SK-N-SH (cell line): ENCODE measurements around the gene RBM38. TPM values are rescaled to one million over a fixed set of nuclear protein-coding genes. Genes with fewer than 3 reads are reported as not detected.

Source experiments
- CTCF ChIA-PET: fragments of 300-600, 350-600 bp; formaldehyde crosslinking; extraction: SDS; loops from one replicate; lab custom pipeline; 2021; lab: Yijun Ruan, JAX
- POLR2A ChIA-PET: fragments of 350-600 bp; sonication (Branson Sonifier 250); formaldehyde crosslinking; extraction: SDS; loops from one replicate; lab custom pipeline; 2020; ENCODE audit warnings: antibody characterized with exemption, inconsistent platforms; lab: Yijun Ruan, JAX
- DNase-seq: peaks from one replicate; pipeline ENCODE4 v3.0.0; 2012
- H2AFZ ChIP-seq: fragments of 200-600 bp; sonication (generic); 2 replicates; pipeline ENCODE4 v1.8.1; 2016; ENCODE audit warnings: antibody characterized with exemption, mild to moderate bottlenecking, low read depth
- H3F3A ChIP-seq: fragments of 200-600 bp; sonication (generic); replicated peaks from 2 replicates; pipeline ENCODE3; 2016; ENCODE audit warnings: antibody characterized with exemption, mild to moderate bottlenecking; ENCODE audit not compliant: insufficient read depth
- H3K27ac ChIP-seq, 2 experiments: fragments of 200-500 bp in 1 of 2; fragments of 200-600 bp in 1 of 2; sonication (Bioruptor generic) in 1 of 2; sonication (generic), shearing (Covaris generic) in 1 of 2; 2 replicates each; pipeline versions ENCODE4 v1.5.1 to v1.6.1; 2014 to 2016; ENCODE audit warnings: low read depth in 2 of 2, inconsistent platforms in 1 of 2, low read length in 1 of 2, mild to moderate bottlenecking in 1 of 2, mixed read lengths in 1 of 2
- H3K27me3 ChIP-seq: fragments of 200-600 bp; sonication (generic), shearing (Covaris generic); 2 replicates; pipeline ENCODE4 v1.6.1; 2016; ENCODE audit warnings: mixed run types; ENCODE audit not compliant: insufficient read depth
- H3K36me3 ChIP-seq, 2 experiments: fragments of 200-500 bp in 1 of 2; fragments of 200-600 bp in 1 of 2; sonication (Bioruptor generic) in 1 of 2; sonication (generic) in 1 of 2; replicated peaks in 1 of 2; 2 replicates each; pipeline versions ENCODE3 to v1.5.1; 2014 to 2016; ENCODE audit warnings: low read length in 1 of 2, mild to moderate bottlenecking in 1 of 2; ENCODE audit not compliant: insufficient read depth in 2 of 2, control insufficient read depth in 1 of 2
- H3K4me1 ChIP-seq, 2 experiments: fragments of 200-500 bp in 1 of 2; fragments of 200-600 bp in 1 of 2; sonication (Bioruptor generic) in 1 of 2; sonication (generic), shearing (Covaris generic) in 1 of 2; 2 replicates each; pipeline versions ENCODE4 v1.5.1 to v1.6.1; 2014 to 2016; ENCODE audit warnings: low read depth in 1 of 2, low read length in 1 of 2, mixed run types in 1 of 2; ENCODE audit not compliant: insufficient read depth in 2 of 2, control insufficient read depth in 1 of 2
- H3K4me2 ChIP-seq: fragments of 200-600 bp; sonication (generic), shearing (Covaris generic); 2 replicates; pipeline ENCODE4 v1.6.1; 2017; ENCODE audit warnings: mixed run types
- H3K4me3 ChIP-seq, 2 experiments: fragments of 200-500 bp in 1 of 2; fragments of 200-600 bp in 1 of 2; sonication (Bioruptor generic) in 1 of 2; sonication (generic), shearing (Covaris generic) in 1 of 2; 2 replicates each; pipeline versions ENCODE4 v1.5.1 to v1.8.1; 2014 to 2016; ENCODE audit warnings: low read depth in 2 of 2, inconsistent platforms in 1 of 2, low read length in 1 of 2, mild to moderate bottlenecking in 1 of 2, mixed read lengths in 1 of 2, moderate library complexity in 1 of 2
- H3K79me2 ChIP-seq: fragments of 200-600 bp; sonication (generic); 2 replicates; pipeline ENCODE4 v1.8.1; 2017; ENCODE audit warnings: mild to moderate bottlenecking; ENCODE audit not compliant: insufficient read depth
- H3K9ac ChIP-seq: fragments of 200-600 bp; sonication (generic); 2 replicates; pipeline ENCODE4 v1.6.1; 2017; ENCODE audit warnings: mixed run types
- H3K9me2 ChIP-seq: fragments of 200-600 bp; sonication (generic); 2 replicates; pipeline ENCODE4 v1.6.1; 2017; ENCODE audit warnings: mixed run types
- H3K9me3 ChIP-seq: fragments of 200-600 bp; sonication (generic); 2 replicates; pipeline ENCODE4 v1.6.1; 2017; ENCODE audit warnings: mixed run types, mild to moderate bottlenecking, moderate library complexity
- H4K20me1 ChIP-seq: fragments of 200-600 bp; sonication (generic); 2 replicates; pipeline ENCODE4 v1.6.1; 2017; ENCODE audit warnings: mild to moderate bottlenecking, mixed run types; ENCODE audit not compliant: insufficient read depth
- CTCF ChIP-seq: fragments of 200-600 bp; sonication (generic); IDR thresholded peaks from 2 replicates; pipeline ENCODE4 v1.6.1; 2017; ENCODE audit warnings: antibody characterized with exemption, mild to moderate bottlenecking, moderate library complexity
- ELF1 ChIP-seq: IDR thresholded peaks from 2 replicates; pipeline ENCODE4 v1.4.0; 2012
- FOSL2 ChIP-seq: IDR thresholded peaks from 2 replicates; pipeline ENCODE4 v1.4.0; 2012; ENCODE audit warnings: low read depth, mild to moderate bottlenecking, moderate library complexity, borderline replicate concordance
- FOXJ3 ChIP-seq: sonication (generic); formaldehyde crosslinking; IDR thresholded peaks from 2 replicates; pipeline ENCODE4 v1.5.1; 2020; ENCODE audit warnings: mild to moderate bottlenecking, missing genetic modification reagents
- GABPA ChIP-seq: IDR thresholded peaks from 2 replicates; pipeline ENCODE4 v1.4.0; 2012; ENCODE audit warnings: low read depth, mild to moderate bottlenecking
- IRF3 ChIP-seq: fragments of 150-350 bp; IDR thresholded peaks from 2 replicates; pipeline ENCODE4 v1.6.1; 2016; ENCODE audit warnings: mild to moderate bottlenecking, low read depth, low read length
- MEF2A ChIP-seq: IDR thresholded peaks from 2 replicates; pipeline ENCODE4 v1.4.0; 2012; ENCODE audit warnings: low read depth, borderline replicate concordance
- MXI1 ChIP-seq: IDR thresholded peaks from 2 replicates; pipeline ENCODE4 v1.6.1; 2012; ENCODE audit warnings: mild to moderate bottlenecking, low read depth, low read length, improper control_type of control experiment
- POLR2AphosphoS5 ChIP-seq: IDR thresholded peaks from 2 replicates; pipeline ENCODE4 v1.6.1; 2012; ENCODE audit warnings: low read depth, low read length
- REST ChIP-seq: IDR thresholded peaks from 2 replicates; pipeline ENCODE4 v1.6.1; 2012; ENCODE audit warnings: mild to moderate bottlenecking, low read depth, low read length, moderate library complexity
- TCF12 ChIP-seq: IDR thresholded peaks from 2 replicates; pipeline ENCODE4 v1.4.0; 2012
- TEAD4 ChIP-seq: IDR thresholded peaks from 2 replicates; pipeline ENCODE4 v1.4.0; 2012; ENCODE audit warnings: mild to moderate bottlenecking, borderline replicate concordance; ENCODE audit not compliant: insufficient read depth
- ZBTB33 ChIP-seq: IDR thresholded peaks from 2 replicates; pipeline ENCODE4 v1.4.0; 2012; ENCODE audit warnings: low read depth, borderline replicate concordance
- WGBS: methylation state at CpG from one replicate; pipeline ENCODE4 v1.1.6; 2017; ENCODE audit warnings: low lambda C conversion rate; 5-methylcytosine and 5-hydroxymethylcytosine counted together
- polyA plus RNA-seq, 3 experiments: library from polyadenylated mRNA; depleted of rRNA; stranded (reverse); fragments of >200 nt; gene quantifications; 2 replicates each; pipeline ENCODE4 v1.2.3, GENCODE V29; 2012
- TF ChIP-seq, protein P1 (sequence below): IDR thresholded peaks from 2 replicates; pipeline ENCODE4; 2012
- TF ChIP-seq, protein P2 (sequence below): IDR thresholded peaks from 2 replicates; pipeline ENCODE4 v1.4.0; 2012; ENCODE audit warnings: low read depth

RBM38 gene
- polyA plus RNA-seq, 1 of the 3 experiments (the other 2 are of a cell fraction), result 11.5 TPM

DNA sequence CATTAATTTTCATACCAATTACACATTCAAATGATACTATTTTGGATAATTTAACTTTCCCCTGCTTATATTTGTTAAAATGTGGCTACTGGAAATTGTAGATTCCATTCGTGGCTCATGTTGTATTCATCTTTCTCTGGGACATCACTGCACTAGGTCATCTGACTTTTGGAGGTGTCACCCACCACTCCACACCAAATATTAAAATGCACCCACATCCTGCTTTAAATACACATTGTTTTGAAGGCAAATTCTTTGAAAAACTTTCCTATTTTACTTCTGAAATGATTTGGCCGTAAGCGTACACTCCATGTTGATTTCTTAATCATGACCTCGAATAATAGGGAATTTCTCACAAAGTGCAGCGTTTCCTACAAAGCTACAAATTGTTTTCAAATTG, 8.7 kb upstream of the RBM38 start:
- Histone ChIP-seq H3K4me3 (no peak overlapping the region), H3K27me3 (no peaks in the 10 kb centered on the region), H3K36me3 (peaks cover 0 to 33% of the 10 kb centered on the region in 2 experiments), H3K4me1 (no peaks in the 10 kb centered on the region), H3K9me3 (no peaks in the 10 kb centered on the region), H2AFZ (no peak overlapping the region), H3K4me2 (no peak overlapping the region), H4K20me1 (no peaks in the 10 kb centered on the region), H3K9ac (no peak overlapping the region), H3K27ac (no peak overlapping the region), H3F3A (no peaks in the 10 kb centered on the region), H3K79me2 (no peaks in the 10 kb centered on the region), H3K9me2 (no peaks in the 10 kb centered on the region)
- POLR2A ChIA-PET, result no interaction called here
- TF ChIP-seq TCF12 (no peak), IRF3 (no peak), FOSL2 (no peak), ZBTB33 (no peak)
- no peak for DNase-seq
- 81% methylated on average over 5 of the region's 5 CpGs for WGBS
- CTCF ChIA-PET, result interaction anchor here (0.6 to 7.0 kb wide), 30 partner anchors 8 to 924 kb away, joined by 3 to 68 read pairs (median 4); partner anchors contain the start of gene RBM38

DNA sequence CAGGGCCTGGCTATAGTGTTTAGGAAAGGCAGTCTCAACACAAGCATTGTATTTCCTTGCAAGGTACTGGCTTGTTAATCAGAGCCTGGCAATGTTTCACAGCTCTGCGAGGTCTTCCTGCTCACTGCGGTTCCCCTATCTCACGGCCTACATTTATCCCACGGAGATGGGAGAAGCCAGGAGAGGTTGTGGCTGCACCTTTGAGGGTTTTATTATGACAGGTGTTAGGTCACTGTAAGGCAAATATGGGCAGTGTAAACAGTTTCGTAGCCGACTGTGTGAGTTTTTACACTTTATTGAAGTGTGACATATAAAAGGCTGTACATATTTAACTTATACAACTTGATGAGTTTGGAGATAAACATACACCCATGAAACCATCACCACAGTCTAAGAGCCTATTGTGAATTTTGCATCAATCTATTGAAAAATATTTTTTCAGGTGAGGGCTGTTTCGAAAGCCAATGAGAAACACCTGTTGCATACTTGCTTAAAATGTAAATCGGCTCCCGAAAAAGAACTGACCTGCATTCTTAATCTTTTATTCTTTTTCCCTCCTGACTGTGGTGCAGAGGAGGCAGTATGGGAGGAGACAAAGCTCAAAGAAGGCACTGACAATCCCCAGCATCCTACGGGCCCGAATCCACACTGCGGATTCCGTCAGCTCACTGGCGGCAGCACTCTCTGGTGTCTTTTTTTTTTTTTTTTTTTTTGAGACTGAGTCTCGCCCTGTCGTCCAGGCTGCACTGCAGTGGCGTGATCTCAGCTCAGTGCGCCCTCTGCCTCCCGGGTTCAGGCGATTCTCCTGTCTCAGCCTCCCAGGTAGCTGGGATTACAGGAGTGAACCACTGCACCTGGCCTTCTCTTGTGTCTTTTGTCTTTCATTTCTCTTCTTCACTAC, 7.5 kb upstream of the RBM38 start:
- WGBS, result 95% methylated on average over 20 of the region's 20 CpGs
- no peak overlapping the region for H3K4me3 ChIP-seq
- no peak overlapping the region for H3K9ac ChIP-seq
- H3F3A ChIP-seq, result no peaks in the 10 kb centered on the region
- no peak overlapping the region for H3K27ac ChIP-seq
- H3K9me3 ChIP-seq, result no peaks in the 10 kb centered on the region
- H3K36me3 ChIP-seq, result peaks cover 0 to 21% of the 10 kb centered on the region in 2 experiments
- no peaks in the 10 kb centered on the region for H3K4me1 ChIP-seq
- POLR2A ChIA-PET, result interaction anchor here (0.7 kb wide), 1 partner anchor 29 kb away, joined by 3 read pairs; no protein-coding TSS in a partner anchor
- CTCF ChIA-PET, result interaction anchor here (1.1 to 7.0 kb wide), 6 partner anchors 50 to 115 kb away, joined by 3 to 68 read pairs (median 4); no protein-coding TSS in a partner anchor
- DNase-seq, result no peak
- H4K20me1 ChIP-seq, result no peaks in the 10 kb centered on the region
- H3K79me2 ChIP-seq, result no peaks in the 10 kb centered on the region
- H3K9me2 ChIP-seq, result no peaks in the 10 kb centered on the region
- H3K4me2 ChIP-seq, result no peak overlapping the region
- H3K27me3 ChIP-seq, result no peaks in the 10 kb centered on the region
- H2AFZ ChIP-seq, result no peak overlapping the region
- TF ChIP-seq POLR2AphosphoS5, result no peak
- no peak for TF ChIP-seq TEAD4
- no peak for TF ChIP-seq MXI1
- TF ChIP-seq, protein P1, sequence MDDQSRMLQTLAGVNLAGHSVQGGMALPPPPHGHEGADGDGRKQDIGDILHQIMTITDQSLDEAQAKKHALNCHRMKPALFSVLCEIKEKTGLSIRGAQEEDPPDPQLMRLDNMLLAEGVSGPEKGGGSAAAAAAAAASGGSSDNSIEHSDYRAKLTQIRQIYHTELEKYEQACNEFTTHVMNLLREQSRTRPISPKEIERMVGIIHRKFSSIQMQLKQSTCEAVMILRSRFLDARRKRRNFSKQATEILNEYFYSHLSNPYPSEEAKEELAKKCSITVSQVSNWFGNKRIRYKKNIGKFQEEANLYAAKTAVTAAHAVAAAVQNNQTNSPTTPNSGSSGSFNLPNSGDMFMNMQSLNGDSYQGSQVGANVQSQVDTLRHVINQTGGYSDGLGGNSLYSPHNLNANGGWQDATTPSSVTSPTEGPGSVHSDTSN, result no peak
- TF ChIP-seq REST, result no peak
- TF ChIP-seq, protein P2, sequence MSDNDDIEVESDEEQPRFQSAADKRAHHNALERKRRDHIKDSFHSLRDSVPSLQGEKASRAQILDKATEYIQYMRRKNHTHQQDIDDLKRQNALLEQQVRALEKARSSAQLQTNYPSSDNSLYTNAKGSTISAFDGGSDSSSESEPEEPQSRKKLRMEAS, result no peak
- TF ChIP-seq CTCF, result no peak
- no peak for TF ChIP-seq ELF1
- TF ChIP-seq MEF2A, result no peak
- no peak for TF ChIP-seq TCF12
- no peak for TF ChIP-seq FOXJ3 (CRISPR knock-in tag)
- no peak for TF ChIP-seq GABPA
